ENCODE measurements around the gene CCDC160.

The CCDC160 gene

GRCh38 chrX:134244043-134244442 lies 7.1 kb downstream of the CCDC160 start:
- TF ChIP-seq RAD21 (IDR thresholded peaks at IDR 0.05; ENCODE audit: low read depth) (no peak), NFIC (IDR thresholded peaks at IDR 0.05) (peak; percentile 11; the same call in 1 of the 2 replicates)

DNA sequence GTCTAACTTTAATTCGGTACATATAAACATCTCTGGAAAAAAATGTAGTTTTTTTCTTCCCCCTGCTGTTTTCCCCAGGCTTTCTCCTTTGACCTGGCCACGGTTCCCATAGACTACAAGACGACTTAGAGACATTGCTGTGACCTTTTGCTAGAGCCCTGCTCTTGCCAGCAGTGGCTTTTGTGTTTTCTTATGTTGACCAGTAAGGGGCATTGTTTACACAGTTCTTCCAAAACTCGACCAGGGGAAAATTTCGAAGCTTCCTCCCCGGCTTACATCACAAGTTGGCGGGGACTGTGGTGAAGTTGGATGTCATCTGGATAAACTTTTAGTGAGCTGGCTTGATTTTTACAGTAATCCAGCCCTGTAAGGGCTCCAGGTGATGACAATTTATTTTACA lies 9.3 kb downstream of the CCDC160 start:
- TF ChIP-seq EGR1 (IDR thresholded peaks at IDR 0.05): no peak
- no peak for TF ChIP-seq TEAD4 (IDR thresholded peaks at IDR 0.05)
- TF ChIP-seq MAX (IDR thresholded peaks at IDR 0.05): no peak
- no peak for TF ChIP-seq TAF1 (IDR thresholded peaks at IDR 0.05; ENCODE audit: low read depth)
- TF ChIP-seq RAD21 (IDR thresholded peaks at IDR 0.05; ENCODE audit: low read depth): no peak; the same call in 1 of the 2 replicates
- TF ChIP-seq CREB1 (IDR thresholded peaks at IDR 0.05; ENCODE audit: low read depth): no peak
- no peak for TF ChIP-seq CEBPB (IDR thresholded peaks at IDR 0.05)
- TF ChIP-seq TCF12 (IDR thresholded peaks at IDR 0.05; ENCODE audit: low read depth): no peak
- TF ChIP-seq, protein P1, sequence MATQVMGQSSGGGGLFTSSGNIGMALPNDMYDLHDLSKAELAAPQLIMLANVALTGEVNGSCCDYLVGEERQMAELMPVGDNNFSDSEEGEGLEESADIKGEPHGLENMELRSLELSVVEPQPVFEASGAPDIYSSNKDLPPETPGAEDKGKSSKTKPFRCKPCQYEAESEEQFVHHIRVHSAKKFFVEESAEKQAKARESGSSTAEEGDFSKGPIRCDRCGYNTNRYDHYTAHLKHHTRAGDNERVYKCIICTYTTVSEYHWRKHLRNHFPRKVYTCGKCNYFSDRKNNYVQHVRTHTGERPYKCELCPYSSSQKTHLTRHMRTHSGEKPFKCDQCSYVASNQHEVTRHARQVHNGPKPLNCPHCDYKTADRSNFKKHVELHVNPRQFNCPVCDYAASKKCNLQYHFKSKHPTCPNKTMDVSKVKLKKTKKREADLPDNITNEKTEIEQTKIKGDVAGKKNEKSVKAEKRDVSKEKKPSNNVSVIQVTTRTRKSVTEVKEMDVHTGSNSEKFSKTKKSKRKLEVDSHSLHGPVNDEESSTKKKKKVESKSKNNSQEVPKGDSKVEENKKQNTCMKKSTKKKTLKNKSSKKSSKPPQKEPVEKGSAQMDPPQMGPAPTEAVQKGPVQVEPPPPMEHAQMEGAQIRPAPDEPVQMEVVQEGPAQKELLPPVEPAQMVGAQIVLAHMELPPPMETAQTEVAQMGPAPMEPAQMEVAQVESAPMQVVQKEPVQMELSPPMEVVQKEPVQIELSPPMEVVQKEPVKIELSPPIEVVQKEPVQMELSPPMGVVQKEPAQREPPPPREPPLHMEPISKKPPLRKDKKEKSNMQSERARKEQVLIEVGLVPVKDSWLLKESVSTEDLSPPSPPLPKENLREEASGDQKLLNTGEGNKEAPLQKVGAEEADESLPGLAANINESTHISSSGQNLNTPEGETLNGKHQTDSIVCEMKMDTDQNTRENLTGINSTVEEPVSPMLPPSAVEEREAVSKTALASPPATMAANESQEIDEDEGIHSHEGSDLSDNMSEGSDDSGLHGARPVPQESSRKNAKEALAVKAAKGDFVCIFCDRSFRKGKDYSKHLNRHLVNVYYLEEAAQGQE (IDR thresholded peaks at IDR 0.05; ENCODE audit: low read depth): no peak
- TF ChIP-seq YY1 (IDR thresholded peaks at IDR 0.05; ENCODE audit: low read depth): no peak
- TF ChIP-seq NFIC (IDR thresholded peaks at IDR 0.05): no peak
- no peak for TF ChIP-seq ZBTB7A (IDR thresholded peaks at IDR 0.05; ENCODE audit: low read depth)

DNA sequence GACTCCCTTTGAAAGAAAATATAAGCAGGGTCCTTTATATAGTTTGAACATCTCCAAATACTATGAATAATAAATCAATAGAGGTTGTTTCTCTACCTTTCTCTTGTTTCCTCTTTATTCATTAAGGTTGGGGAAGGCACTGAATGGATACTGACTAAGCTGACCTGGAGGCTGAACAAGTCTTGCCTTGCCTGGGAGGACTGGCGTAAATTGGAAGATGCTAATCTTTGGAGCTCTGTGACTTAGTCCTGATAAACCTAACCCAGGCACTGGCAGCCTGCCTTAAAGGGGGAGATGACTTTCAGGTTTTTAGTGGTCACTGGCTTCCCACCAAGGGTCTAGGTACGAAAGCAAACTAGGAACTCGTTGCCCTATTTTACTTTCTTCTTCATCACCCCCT lies 10.5 kb downstream of the CCDC160 start:
- no peak for TF ChIP-seq EGR1 (IDR thresholded peaks at IDR 0.05)
- TF ChIP-seq EP300 (IDR thresholded peaks at IDR 0.05; ENCODE audit: borderline replicate concordance): no peak
- TF ChIP-seq NFIC (IDR thresholded peaks at IDR 0.05): no peak
- no peak for TF ChIP-seq TEAD4 (IDR thresholded peaks at IDR 0.05)
- no peak for TF ChIP-seq MAX (IDR thresholded peaks at IDR 0.05)
- no peak for TF ChIP-seq RAD21 (IDR thresholded peaks at IDR 0.05; ENCODE audit: low read depth)
- TF ChIP-seq YY1 (IDR thresholded peaks at IDR 0.05; ENCODE audit: low read depth): no peak
- TF ChIP-seq, protein P1 (IDR thresholded peaks at IDR 0.05; ENCODE audit: low read depth): no peak
- TF ChIP-seq TAF1 (IDR thresholded peaks at IDR 0.05; ENCODE audit: low read depth): no peak
- no peak for TF ChIP-seq ZBTB7A (IDR thresholded peaks at IDR 0.05; ENCODE audit: low read depth)
- TF ChIP-seq CEBPB (IDR thresholded peaks at IDR 0.05): no peak
- no peak for TF ChIP-seq CREB1 (IDR thresholded peaks at IDR 0.05; ENCODE audit: low read depth)
- TF ChIP-seq, protein P2, sequence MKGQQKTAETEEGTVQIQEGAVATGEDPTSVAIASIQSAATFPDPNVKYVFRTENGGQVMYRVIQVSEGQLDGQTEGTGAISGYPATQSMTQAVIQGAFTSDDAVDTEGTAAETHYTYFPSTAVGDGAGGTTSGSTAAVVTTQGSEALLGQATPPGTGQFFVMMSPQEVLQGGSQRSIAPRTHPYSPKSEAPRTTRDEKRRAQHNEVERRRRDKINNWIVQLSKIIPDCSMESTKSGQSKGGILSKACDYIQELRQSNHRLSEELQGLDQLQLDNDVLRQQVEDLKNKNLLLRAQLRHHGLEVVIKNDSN (IDR thresholded peaks at IDR 0.05): no peak
- no peak for TF ChIP-seq TCF12 (IDR thresholded peaks at IDR 0.05; ENCODE audit: low read depth)
- TF ChIP-seq FOXM1 (IDR thresholded peaks at IDR 0.05; ENCODE audit: borderline replicate concordance, low read depth): no peak

DNA sequence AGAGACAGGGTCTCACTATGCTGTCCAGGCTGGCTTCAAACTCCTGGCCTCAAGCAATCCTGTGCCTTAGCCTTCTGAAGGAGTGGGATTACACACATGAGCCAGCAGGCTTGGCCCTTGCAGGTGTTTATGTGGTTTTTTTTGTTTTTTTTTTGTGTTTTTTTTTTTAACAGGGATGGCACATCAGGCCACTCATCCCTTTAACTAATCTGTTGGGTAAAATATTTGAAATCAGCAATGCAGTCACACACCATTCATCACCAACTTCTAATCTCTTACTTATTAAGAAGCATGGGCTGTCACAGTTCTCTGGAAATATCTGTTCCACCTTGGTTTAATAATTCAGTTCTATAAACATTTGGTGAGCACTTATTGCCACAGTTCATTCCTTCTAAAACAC lies 12.3 kb downstream of the CCDC160 start:
- no peak for TF ChIP-seq TEAD4 (IDR thresholded peaks at IDR 0.05)
- TF ChIP-seq TCF12 (IDR thresholded peaks at IDR 0.05; ENCODE audit: low read depth): no peak
- no peak for TF ChIP-seq CEBPB (IDR thresholded peaks at IDR 0.05)

- TF ChIP-seq TAF1 (IDR thresholded peaks at IDR 0.05; ENCODE audit: low read depth): no peak
- no peak for TF ChIP-seq FOXM1 (IDR thresholded peaks at IDR 0.05; ENCODE audit: borderline replicate concordance, low read depth)
- TF ChIP-seq CREB1 (IDR thresholded peaks at IDR 0.05; ENCODE audit: low read depth): no peak
- TF ChIP-seq, protein P2 (IDR thresholded peaks at IDR 0.05): no peak
- no peak for TF ChIP-seq MAX (IDR thresholded peaks at IDR 0.05)
- TF ChIP-seq TEAD4 (IDR thresholded peaks at IDR 0.05): no peak
- no peak for TF ChIP-seq NFIC (IDR thresholded peaks at IDR 0.05)
- no peak for TF ChIP-seq ZBTB7A (IDR thresholded peaks at IDR 0.05; ENCODE audit: low read depth)
- no peak for TF ChIP-seq EP300 (IDR thresholded peaks at IDR 0.05; ENCODE audit: borderline replicate concordance)
These were observed 14.3 kb downstream of the CCDC160 start for GRCh38 chrX:134251241-134251640.

- TF ChIP-seq RAD21 (IDR thresholded peaks at IDR 0.05; ENCODE audit: low read depth) (no peak), TCF12 (IDR thresholded peaks at IDR 0.05; ENCODE audit: low read depth) (no peak), TAF1 (IDR thresholded peaks at IDR 0.05; ENCODE audit: low read depth) (no peak), EP300 (IDR thresholded peaks at IDR 0.05; ENCODE audit: borderline replicate concordance) (no peak), CEBPB (IDR thresholded peaks at IDR 0.05) (no peak)
- TF ChIP-seq, protein P1 (IDR thresholded peaks at IDR 0.05; ENCODE audit: low read depth): no peak
- TF ChIP-seq, protein P2 (IDR thresholded peaks at IDR 0.05): no peak
These were observed 17.5 kb downstream of the CCDC160 start for GRCh38 chrX:134254511-134254910.
